Mesothelial cell of epicardium (in vitro differentiated cells): ENCODE data around the gene PIK3R6. TPM values are rescaled to one million over a fixed set of nuclear protein-coding genes. Genes with fewer than 3 reads are reported as not detected.

Experiments used
- DNase-seq, 2 experiments: peaks; one replicate each; pipeline ENCODE4 v3.0.0; 2021; ENCODE audit warnings: low spot score in 2 of 2; ENCODE audit not compliant: unreplicated experiment in 2 of 2
- H3K27ac Mint-ChIP-seq: 2 replicates; pipeline ENCODE4 v1.8.0; 2021; ENCODE audit warnings: mixed read lengths
- H3K27me3 Mint-ChIP-seq: 2 replicates; pipeline ENCODE4 v1.8.0; 2021; ENCODE audit warnings: low read depth, mixed read lengths
- H3K36me3 Mint-ChIP-seq: 2 replicates; pipeline ENCODE4 v1.8.0; 2021; ENCODE audit warnings: mixed read lengths
- H3K4me1 Mint-ChIP-seq: 2 replicates; pipeline ENCODE4 v1.8.0; 2021; ENCODE audit warnings: mixed read lengths
- H3K4me3 Mint-ChIP-seq: 2 replicates; pipeline ENCODE4 v1.8.0; 2021; ENCODE audit warnings: mild to moderate bottlenecking, moderate library complexity, mixed read lengths
- H3K9me3 Mint-ChIP-seq: 2 replicates; pipeline ENCODE4 v1.8.0; 2021; ENCODE audit warnings: mixed read lengths
- total RNA-seq: library from RNA; stranded (reverse); gene quantifications from 3 replicates; pipeline ENCODE4 v1.2.1, GENCODE V29; 2021
- TF ChIP-seq, protein P1 (sequence below): fragments of 200-600 bp; sonication (generic); IDR thresholded peaks from one replicate; pipeline ENCODE4 v1.5.0; 2021; ENCODE audit warnings: antibody characterized with exemption; ENCODE audit not compliant: unreplicated experiment

PIK3R6 gene
- total RNA-seq, 1 donor from 2014 or later = not detected

DNA sequence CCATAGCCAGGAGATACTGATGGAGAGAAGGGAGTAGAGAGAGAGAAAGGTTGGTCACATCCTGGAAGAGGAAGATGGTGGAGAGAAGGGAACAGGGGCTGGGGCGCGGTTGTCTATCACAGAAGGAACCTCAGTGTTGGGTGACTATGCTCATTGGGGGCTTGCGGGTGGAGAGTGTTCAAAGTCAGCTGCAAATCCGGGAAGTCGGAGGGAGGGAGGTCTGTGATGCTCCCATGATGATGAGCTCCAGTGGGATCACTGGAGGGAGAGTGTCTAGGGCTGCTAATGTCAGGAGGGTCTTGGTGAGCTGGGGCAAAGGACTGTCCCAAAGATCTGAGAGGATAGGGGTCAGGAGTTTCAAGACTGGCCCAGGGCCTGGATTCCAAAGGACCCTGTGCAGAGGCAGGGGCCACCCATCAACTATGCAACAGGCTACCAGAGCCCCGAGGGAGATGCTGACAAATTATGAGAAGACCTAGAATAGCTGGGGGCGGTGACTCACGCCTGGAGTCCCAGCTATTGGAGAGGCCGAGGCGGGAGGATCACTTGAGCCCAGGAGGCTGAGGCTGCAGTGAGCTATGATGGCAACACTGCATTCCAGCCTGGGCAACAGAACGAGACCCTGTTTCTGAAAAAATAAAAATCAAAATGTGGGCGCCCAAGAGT, 111.8 kb downstream of the PIK3R6 start:
- Mint-ChIP-seq H3K27ac (no peak overlapping the region), H3K9me3 (no peaks in the 10 kb centered on the region), H3K27me3 (peaks cover 21% of the 10 kb centered on the region), H3K4me3 (no peak overlapping the region), H3K4me1 (no peaks in the 10 kb centered on the region), H3K36me3 (no peaks in the 10 kb centered on the region)
- TF ChIP-seq, protein P1, sequence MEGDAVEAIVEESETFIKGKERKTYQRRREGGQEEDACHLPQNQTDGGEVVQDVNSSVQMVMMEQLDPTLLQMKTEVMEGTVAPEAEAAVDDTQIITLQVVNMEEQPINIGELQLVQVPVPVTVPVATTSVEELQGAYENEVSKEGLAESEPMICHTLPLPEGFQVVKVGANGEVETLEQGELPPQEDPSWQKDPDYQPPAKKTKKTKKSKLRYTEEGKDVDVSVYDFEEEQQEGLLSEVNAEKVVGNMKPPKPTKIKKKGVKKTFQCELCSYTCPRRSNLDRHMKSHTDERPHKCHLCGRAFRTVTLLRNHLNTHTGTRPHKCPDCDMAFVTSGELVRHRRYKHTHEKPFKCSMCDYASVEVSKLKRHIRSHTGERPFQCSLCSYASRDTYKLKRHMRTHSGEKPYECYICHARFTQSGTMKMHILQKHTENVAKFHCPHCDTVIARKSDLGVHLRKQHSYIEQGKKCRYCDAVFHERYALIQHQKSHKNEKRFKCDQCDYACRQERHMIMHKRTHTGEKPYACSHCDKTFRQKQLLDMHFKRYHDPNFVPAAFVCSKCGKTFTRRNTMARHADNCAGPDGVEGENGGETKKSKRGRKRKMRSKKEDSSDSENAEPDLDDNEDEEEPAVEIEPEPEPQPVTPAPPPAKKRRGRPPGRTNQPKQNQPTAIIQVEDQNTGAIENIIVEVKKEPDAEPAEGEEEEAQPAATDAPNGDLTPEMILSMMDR = no peak
- no peak for DNase-seq

DNA sequence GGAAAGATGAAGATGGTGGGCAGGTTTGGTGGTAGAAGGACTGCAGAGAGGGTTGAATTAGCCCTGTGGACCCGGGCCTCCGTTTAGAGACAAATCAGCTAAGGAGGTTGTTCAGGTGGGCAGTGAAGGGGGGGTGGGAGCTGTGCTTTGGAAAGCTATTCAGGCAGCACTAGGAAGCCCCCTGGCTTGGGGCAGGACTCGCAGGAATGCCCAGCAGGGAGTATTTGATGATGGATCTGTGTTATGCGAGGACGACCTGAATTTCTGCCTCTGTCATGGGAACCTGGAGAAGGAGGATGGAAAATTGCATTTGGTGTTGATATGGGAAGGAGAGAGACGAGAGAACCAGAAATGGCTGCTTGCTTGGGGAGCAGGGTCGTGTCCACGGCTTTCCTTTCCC, 112.6 kb downstream of the PIK3R6 start:
- no peak overlapping the region for H3K4me3 Mint-ChIP-seq
- TF ChIP-seq, protein P1 = no peak
- no peaks in the 10 kb centered on the region for H3K9me3 Mint-ChIP-seq
- no peak for DNase-seq
- peaks cover 21% of the 10 kb centered on the region for H3K27me3 Mint-ChIP-seq
- no peaks in the 10 kb centered on the region for H3K36me3 Mint-ChIP-seq
- no peaks in the 10 kb centered on the region for H3K4me1 Mint-ChIP-seq
- no peak overlapping the region for H3K27ac Mint-ChIP-seq

DNA sequence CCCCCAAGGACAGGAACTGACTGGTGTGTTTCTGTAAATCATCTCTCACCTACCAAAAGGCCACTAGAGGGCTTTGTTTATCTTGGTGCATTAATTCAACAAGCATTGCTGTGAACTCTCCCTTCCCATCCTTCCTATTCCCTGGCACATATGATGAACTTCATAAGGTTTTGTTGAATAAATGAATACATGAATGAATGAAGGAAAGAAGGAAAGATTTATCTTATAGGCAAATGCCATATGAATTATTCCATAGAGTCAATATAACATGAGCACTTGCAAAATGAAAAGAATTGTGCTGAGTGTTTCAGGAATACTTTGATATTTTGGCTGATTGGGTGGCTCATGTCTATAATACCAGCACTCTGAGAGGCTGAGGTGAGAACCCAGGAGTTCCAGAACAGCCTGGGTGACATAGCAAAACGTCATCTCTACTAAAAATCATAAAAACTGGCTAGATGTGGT, 113.5 kb downstream of the PIK3R6 start:
- Mint-ChIP-seq H3K27me3 (peaks cover 21% of the 10 kb centered on the region), H3K9me3 (no peaks in the 10 kb centered on the region), H3K4me1 (no peaks in the 10 kb centered on the region), H3K4me3 (no peak overlapping the region), H3K27ac (no peak overlapping the region), H3K36me3 (no peaks in the 10 kb centered on the region)
- DNase-seq = no peak
- TF ChIP-seq, protein P1 = no peak

DNA sequence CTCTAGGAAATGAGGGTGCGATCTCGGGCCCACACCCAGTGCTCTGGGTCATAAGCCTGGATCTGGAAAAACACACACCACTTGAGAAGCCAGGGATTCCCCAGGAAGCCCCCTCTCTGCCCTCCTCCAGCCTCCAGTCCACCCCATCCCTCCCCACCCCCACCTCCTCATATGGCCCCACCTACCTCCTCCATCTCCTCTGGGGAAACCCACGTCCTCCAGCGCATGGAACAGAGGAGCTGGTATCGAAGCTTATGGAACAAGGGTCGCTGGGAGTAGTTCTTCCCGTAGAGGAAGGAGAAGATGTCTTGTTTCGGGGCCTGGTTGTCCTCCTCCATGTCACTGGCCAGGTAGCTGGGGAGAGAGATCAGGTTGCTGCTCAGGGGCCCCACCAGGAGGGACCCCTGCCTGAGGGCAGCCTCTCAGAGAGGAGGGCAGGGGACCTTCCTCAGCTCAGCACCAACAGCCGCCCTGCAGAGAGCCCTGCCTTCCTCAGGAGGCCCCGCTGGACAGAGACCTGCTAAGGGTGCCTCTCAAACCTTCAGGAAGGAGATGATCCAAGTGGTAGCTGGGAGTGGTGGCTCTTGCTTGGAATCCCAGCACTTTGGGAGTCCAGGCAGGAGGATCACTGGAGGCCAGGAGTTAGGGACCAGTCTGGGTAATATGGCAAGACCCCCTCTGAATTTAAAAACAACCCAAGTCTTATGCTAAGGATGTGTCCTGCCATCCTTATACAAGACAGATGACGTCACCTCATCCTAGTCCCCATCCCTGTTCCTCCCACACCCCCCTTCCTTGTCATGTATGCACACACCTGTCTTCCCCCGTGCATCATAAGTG, 114.1 kb downstream of the PIK3R6 start:
- no peaks in the 10 kb centered on the region for H3K4me1 Mint-ChIP-seq
- H3K27me3 Mint-ChIP-seq = peaks cover 24% of the 10 kb centered on the region
- H3K36me3 Mint-ChIP-seq = no peaks in the 10 kb centered on the region
- no peak overlapping the region for H3K27ac Mint-ChIP-seq
- H3K9me3 Mint-ChIP-seq = no peaks in the 10 kb centered on the region
- TF ChIP-seq, protein P1 = no peak
- no peak overlapping the region for H3K4me3 Mint-ChIP-seq
- DNase-seq = no peak

Other genes starting within 250 kb of the PIK3R6 start
- 308 to 328 TPM (median 312 TPM) in 3 replicates for gene MYH10, start 236.9 kb downstream of the PIK3R6 start, total RNA-seq
- 0.16 to 0.33 TPM in 2 of 3 replicates, not detected in the other for gene CCDC42, start 122.8 kb downstream of the PIK3R6 start, total RNA-seq
- gene SPDYE4, start 109.1 kb downstream of the PIK3R6 start, total RNA-seq = not detected in 3 replicates
- 3.0 to 4.4 TPM (median 4.0 TPM) in 3 replicates for gene MFSD6L, start 68.3 kb downstream of the PIK3R6 start, total RNA-seq
- 0.18 to 0.27 TPM (median 0.25 TPM) in 3 replicates for gene PIK3R5, start 98.0 kb upstream of the PIK3R6 start, total RNA-seq
- gene NTN1, start 153.8 kb upstream of the PIK3R6 start, total RNA-seq = 2.3 to 2.6 TPM (median 2.5 TPM) in 3 replicates